Ovary (tissue), 3 donors: Measurements from ENCODE around the gene MFSD2A.

Experiments used
- CTCF ChIP-seq, 3 donors: fragments of 450-650 bp in 2 of 3; fragments of 200-600 bp in 1 of 3; IDR thresholded peaks; one replicate each; pipeline versions ENCODE4 v1.5.1 to v1.8.0; 2016 to 2022; ENCODE audit warnings: antibody characterized with exemption in 3 of 3, mild to moderate bottlenecking in 1 of 3
- EP300 ChIP-seq: sonication (generic); formaldehyde crosslinking; IDR thresholded peaks from one replicate; pipeline ENCODE4 v1.6.1; 2017; ENCODE audit warnings: antibody characterized with exemption
- POLR2A ChIP-seq: fragments of 450-650 bp; IDR thresholded peaks from one replicate; pipeline ENCODE4 v1.6.1; 2017; ENCODE audit warnings: antibody characterized with exemption, mild to moderate bottlenecking, moderate library complexity
- donor health status: DM: no; HTN: no; CAD: no.

DNA sequence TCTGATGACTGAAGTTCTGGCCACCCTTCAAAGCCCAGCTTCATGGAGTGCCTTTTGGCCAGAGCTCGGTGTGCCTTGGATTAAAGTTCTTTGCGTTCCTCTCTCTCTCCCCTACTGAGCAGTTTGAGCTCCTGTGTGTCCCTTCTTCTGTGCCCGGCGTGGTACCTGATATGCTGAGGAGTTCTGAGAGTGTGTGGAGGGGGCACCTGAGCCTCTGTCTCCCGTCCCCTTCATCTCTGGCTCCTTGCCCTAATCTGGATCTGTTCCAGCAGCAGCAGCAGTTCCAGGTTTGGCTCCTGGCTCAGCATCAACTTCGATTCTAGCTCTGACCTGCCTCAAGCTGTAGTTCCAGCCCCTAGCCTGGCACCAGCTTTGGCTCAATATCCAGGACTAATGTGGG lies 28.1 kb upstream of the MFSD2A start:
- TF ChIP-seq CTCF (IDR thresholded peaks at IDR 0.05) (no peak), EP300 (no peak), POLR2A (no peak)
